ENCODE measurements around the gene MIB2.
A peak's percentile ranks its signal among the peaks of the same experiment; 100 is the strongest.

Gene MIB2

DNA sequence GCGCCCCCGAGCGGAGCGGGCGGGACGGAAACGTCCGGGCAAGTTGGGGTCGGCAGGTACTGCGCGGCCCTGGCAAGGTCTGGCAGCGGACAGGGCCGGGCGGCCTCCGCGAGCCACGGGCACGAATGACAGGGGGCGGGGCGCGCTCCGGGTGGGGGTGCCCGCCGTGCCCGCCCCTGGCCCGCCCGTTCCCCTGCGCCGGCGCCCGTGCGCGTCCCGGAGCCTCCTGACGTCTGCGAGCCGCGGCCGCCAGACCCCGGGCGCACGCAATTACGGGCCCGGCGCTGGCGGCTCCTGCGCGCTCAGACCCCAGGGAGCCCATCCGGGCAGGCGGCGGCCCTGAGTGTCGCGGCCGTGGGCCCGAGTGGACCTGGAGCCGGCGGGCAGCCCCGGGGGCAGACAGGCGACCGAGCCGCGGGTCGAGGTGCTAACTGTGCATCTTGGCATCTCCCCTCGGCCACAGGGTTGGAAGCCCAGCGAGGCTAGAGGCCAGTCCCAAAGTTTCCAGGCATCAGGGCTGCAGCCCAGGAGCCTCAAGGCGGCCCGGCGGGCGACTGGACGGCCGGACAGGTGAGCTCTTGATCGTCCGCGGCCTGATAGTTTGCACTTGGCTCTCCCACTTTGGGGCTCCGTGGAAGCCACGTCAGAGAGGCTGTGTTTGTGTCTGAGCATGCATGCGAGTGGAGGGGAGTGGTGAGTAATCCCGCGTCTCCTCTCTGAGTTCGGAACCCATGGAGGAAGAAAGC lies 918 bp downstream of the MIB2 start:
- Mint-ChIP-seq H3K27ac (peak overlapping the region; percentile 42 to 75 (median 65)), H3K4me1 (peaks cover 28% of the 10 kb centered on the region), H3K27me3 (ENCODE audit: low read depth) (no peaks in the 10 kb centered on the region), H3K36me3 (ENCODE audit: low read depth) (no peaks in the 10 kb centered on the region), H3K4me3 (peak overlapping the region; percentile 84 to 90 (median 89)), H3K9me3 (no peaks in the 10 kb centered on the region)
- TF ChIP-seq, protein P1, sequence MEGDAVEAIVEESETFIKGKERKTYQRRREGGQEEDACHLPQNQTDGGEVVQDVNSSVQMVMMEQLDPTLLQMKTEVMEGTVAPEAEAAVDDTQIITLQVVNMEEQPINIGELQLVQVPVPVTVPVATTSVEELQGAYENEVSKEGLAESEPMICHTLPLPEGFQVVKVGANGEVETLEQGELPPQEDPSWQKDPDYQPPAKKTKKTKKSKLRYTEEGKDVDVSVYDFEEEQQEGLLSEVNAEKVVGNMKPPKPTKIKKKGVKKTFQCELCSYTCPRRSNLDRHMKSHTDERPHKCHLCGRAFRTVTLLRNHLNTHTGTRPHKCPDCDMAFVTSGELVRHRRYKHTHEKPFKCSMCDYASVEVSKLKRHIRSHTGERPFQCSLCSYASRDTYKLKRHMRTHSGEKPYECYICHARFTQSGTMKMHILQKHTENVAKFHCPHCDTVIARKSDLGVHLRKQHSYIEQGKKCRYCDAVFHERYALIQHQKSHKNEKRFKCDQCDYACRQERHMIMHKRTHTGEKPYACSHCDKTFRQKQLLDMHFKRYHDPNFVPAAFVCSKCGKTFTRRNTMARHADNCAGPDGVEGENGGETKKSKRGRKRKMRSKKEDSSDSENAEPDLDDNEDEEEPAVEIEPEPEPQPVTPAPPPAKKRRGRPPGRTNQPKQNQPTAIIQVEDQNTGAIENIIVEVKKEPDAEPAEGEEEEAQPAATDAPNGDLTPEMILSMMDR (IDR thresholded peaks at IDR 0.05; ENCODE audit: unreplicated experiment in 3 of 3): no peak

GRCh38 chr1:1616838-1617237 lies 1.5 kb downstream of the MIB2 start:
- TF ChIP-seq, protein P1 (IDR thresholded peaks at IDR 0.05; ENCODE audit: unreplicated experiment in 3 of 3): no peak
- H3K36me3 Mint-ChIP-seq (ENCODE audit: low read depth): no peaks in the 10 kb centered on the region
- peak overlapping the region; percentile 84 to 90 (median 89) for H3K4me3 Mint-ChIP-seq
- peak overlapping the region; percentile 42 to 86 (median 75) for H3K27ac Mint-ChIP-seq
- H3K9me3 Mint-ChIP-seq: no peaks in the 10 kb centered on the region
- H3K27me3 Mint-ChIP-seq (ENCODE audit: low read depth): no peaks in the 10 kb centered on the region
- peaks cover 26% of the 10 kb centered on the region for H3K4me1 Mint-ChIP-seq

GRCh38 chr1:1617516-1617915 lies 2.2 kb downstream of the MIB2 start:
- H3K27ac Mint-ChIP-seq: peak overlapping the region; percentile 29 to 86 (median 46)
- no peaks in the 10 kb centered on the region for H3K9me3 Mint-ChIP-seq
- H3K36me3 Mint-ChIP-seq (ENCODE audit: low read depth): no peaks in the 10 kb centered on the region
- peaks cover 20% of the 10 kb centered on the region for H3K4me1 Mint-ChIP-seq
- no peaks in the 10 kb centered on the region for H3K27me3 Mint-ChIP-seq (ENCODE audit: low read depth)
- TF ChIP-seq, protein P1 (IDR thresholded peaks at IDR 0.05; ENCODE audit: unreplicated experiment in 3 of 3): no peak
- H3K4me3 Mint-ChIP-seq: peak overlapping the region; percentile 84 to 90 (median 89)

DNA sequence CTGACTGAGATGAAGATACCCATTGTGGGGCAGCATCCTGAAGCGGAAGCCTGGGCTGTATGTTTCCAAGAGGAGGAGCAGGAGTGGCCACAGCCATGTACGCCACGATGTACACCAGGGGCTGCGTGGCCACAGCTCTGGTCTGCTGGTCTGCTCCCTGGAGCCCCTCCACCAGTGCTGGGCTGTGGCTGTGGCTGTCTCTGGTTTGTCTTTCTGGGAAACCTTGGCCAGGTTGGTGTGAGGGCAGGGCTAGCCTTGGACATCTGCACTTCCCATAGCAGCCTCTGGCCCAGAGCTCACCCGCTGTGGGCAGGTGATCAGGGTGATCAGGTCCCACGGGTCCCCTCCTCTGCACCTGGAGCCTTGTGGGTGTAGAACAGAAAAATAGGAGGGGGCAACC lies 2.6 kb downstream of the MIB2 start:
- TF ChIP-seq, protein P1 (IDR thresholded peaks at IDR 0.05; ENCODE audit: unreplicated experiment in 3 of 3): no peak
- Mint-ChIP-seq H3K4me1 (peaks cover 20% of the 10 kb centered on the region), H3K27ac (peak overlapping the region in 1 of 3 experiments; percentile 29), H3K9me3 (no peaks in the 10 kb centered on the region), H3K36me3 (ENCODE audit: low read depth) (no peaks in the 10 kb centered on the region), H3K4me3 (peak overlapping the region; percentile 84 to 90 (median 89)), H3K27me3 (ENCODE audit: low read depth) (no peaks in the 10 kb centered on the region)

DNA sequence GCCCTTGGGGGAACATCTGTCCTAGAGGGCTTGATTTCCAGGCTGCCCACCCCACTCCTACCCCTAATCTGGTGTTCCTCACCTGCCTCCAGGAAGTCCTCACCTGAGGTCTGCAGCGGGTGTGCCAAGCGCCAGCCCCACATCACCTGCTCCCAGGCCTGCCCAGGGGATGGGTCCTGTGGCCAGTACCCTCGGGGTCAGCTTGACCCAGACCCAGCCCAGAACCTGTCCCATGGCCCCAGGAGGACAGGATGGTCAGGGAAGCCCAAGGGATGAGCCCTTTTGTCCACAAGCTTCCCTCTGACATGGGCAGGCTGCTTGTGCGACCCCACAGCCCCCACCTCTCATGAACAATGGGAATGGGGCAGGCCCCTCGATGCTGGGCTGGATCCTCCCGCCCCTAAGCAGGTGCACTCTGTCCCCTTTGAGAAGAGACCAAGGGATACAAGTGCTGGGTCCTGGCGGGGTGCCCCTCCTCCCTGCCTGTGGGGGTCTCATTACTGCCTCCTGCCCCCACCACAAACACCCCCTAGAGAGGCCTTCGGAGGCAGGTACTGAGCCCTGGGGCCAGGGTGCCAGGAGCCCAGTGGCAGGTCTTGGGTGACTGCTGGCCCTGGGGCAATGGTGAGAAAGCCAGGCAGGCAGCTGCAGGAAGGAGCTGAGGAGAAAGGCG lies 3.2 kb downstream of the MIB2 start:
- no peak overlapping the region for H3K4me3 Mint-ChIP-seq
- no peaks in the 10 kb centered on the region for H3K36me3 Mint-ChIP-seq (ENCODE audit: low read depth)
- no peaks in the 10 kb centered on the region for H3K27me3 Mint-ChIP-seq (ENCODE audit: low read depth)
- H3K27ac Mint-ChIP-seq: no peak overlapping the region
- TF ChIP-seq, protein P1 (IDR thresholded peaks at IDR 0.05; ENCODE audit: unreplicated experiment in 3 of 3): no peak
- H3K9me3 Mint-ChIP-seq: no peaks in the 10 kb centered on the region
- H3K4me1 Mint-ChIP-seq: peaks cover 19% of the 10 kb centered on the region
